Measurements from ENCODE around the gene BCOR. TPM values are rescaled to one million over a fixed set of nuclear protein-coding genes. Genes with fewer than 3 reads are reported as not detected.

BCOR gene
- total RNA-seq, 1 donor from 2014 or later, result 33.2 TPM

DNA sequence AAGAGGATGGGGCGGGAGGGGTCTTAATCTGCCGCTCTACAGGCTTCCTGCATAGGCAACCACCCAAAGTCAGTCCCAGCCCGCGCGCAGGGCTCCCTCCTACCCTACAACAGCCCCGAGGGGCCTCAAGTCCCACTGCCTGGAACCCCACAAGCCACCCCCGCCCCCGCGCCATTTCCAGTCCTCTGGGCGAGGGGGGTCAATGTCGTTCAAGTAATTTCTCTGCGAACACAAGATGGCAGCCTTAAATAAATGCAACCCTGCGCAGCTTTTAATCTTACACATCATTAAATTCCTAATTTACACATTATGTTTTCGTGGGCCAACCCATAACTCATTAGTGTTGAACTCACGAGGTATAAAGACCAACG is 92.9 kb downstream of the BCOR start:
- H3K4me3 Mint-ChIP-seq, result no peak overlapping the region

DNA sequence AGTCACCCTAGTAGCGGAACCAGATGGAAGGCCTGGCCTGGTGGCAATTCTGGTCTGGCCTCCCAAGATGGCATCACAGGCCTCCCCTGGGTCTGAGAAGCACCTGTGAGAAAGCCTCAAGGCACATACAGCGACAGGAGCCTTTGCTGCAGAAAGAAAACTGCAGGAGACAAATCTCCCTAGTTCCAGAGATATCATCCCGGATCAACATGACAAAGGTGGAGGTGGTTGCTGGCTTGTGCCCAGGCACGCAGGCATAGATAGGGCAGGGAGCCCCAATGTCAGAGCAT is 93.6 kb downstream of the BCOR start:
- H3K9me3 Mint-ChIP-seq, result peaks cover 3% of the 10 kb centered on the region
- H3K36me3 Mint-ChIP-seq (ENCODE audit: low read depth), result no peaks in the 10 kb centered on the region
- no peak for DNase-seq (ENCODE audit: low read depth, low spot score)
- TF ChIP-seq, protein P1, sequence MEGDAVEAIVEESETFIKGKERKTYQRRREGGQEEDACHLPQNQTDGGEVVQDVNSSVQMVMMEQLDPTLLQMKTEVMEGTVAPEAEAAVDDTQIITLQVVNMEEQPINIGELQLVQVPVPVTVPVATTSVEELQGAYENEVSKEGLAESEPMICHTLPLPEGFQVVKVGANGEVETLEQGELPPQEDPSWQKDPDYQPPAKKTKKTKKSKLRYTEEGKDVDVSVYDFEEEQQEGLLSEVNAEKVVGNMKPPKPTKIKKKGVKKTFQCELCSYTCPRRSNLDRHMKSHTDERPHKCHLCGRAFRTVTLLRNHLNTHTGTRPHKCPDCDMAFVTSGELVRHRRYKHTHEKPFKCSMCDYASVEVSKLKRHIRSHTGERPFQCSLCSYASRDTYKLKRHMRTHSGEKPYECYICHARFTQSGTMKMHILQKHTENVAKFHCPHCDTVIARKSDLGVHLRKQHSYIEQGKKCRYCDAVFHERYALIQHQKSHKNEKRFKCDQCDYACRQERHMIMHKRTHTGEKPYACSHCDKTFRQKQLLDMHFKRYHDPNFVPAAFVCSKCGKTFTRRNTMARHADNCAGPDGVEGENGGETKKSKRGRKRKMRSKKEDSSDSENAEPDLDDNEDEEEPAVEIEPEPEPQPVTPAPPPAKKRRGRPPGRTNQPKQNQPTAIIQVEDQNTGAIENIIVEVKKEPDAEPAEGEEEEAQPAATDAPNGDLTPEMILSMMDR (conservative IDR thresholded peaks at IDR 0.05), result no peak
- H3K27ac Mint-ChIP-seq (ENCODE audit: unreplicated experiment), result no peak overlapping the region
- H3K4me1 Mint-ChIP-seq, result peaks cover 39% of the 10 kb centered on the region
- H3K27me3 Mint-ChIP-seq (ENCODE audit: low read depth), result peaks cover 58% of the 10 kb centered on the region
- peak overlapping the region; percentile 41 for H3K4me3 Mint-ChIP-seq

More for the DNA sequence above, 92.9 kb downstream of the BCOR start:
- H3K27ac Mint-ChIP-seq (ENCODE audit: unreplicated experiment), result no peak overlapping the region
- peaks cover 3% of the 10 kb centered on the region for H3K9me3 Mint-ChIP-seq
- TF ChIP-seq, protein P1 (conservative IDR thresholded peaks at IDR 0.05), result no peak
- peaks cover 58% of the 10 kb centered on the region for H3K27me3 Mint-ChIP-seq (ENCODE audit: low read depth)
- DNase-seq (ENCODE audit: low read depth, low spot score), result no peak
- H3K4me1 Mint-ChIP-seq, result peaks cover 45% of the 10 kb centered on the region
- H3K36me3 Mint-ChIP-seq (ENCODE audit: low read depth), result no peaks in the 10 kb centered on the region

DNA sequence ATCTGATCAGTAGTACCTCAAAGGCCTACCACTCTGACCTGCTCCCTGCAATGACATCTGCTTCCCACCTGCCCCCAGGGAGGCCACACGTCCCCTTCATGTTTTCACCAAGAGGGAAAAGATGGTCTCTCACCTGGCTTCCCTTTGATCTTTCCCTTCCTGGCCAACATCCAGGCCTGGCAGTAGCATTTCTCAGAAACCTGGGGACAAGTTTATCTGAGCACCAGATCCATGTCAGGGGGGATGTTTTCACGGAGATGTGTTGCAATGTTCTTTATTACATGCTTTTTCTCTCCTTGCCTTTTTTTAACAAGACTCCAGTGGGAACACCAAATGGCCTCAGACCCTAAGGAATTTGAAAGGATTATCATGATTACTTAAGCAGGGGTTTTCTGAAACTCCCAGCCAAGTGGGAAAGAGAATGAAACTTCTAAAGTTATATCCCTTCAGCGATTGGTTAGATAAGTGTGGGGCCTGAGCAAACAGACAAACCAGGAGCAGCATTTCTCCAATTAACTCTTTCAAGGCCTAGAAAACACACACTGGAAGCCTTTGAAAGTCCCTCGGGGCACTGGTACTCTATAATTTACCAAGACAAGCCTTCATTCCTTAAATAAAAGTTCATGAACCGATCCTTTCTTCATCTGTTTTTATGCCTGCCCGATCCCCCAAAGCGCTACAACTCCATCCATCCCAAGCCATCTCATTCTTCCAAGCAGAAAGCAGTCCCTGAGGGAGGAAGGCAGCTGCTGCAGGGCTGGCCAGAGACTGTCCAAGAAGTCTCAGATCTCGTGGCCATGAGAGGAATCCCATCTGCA is 94.1 kb downstream of the BCOR start:
- Mint-ChIP-seq H3K4me3 (no peak overlapping the region), H3K9me3 (peaks cover 3% of the 10 kb centered on the region), H3K36me3 (ENCODE audit: low read depth) (no peaks in the 10 kb centered on the region), H3K27ac (ENCODE audit: unreplicated experiment) (no peak overlapping the region), H3K27me3 (ENCODE audit: low read depth) (peaks cover 54% of the 10 kb centered on the region), H3K4me1 (peaks cover 34% of the 10 kb centered on the region)
- TF ChIP-seq, protein P1 (conservative IDR thresholded peaks at IDR 0.05), result no peak
- DNase-seq (ENCODE audit: low read depth, low spot score), result no peak

DNA sequence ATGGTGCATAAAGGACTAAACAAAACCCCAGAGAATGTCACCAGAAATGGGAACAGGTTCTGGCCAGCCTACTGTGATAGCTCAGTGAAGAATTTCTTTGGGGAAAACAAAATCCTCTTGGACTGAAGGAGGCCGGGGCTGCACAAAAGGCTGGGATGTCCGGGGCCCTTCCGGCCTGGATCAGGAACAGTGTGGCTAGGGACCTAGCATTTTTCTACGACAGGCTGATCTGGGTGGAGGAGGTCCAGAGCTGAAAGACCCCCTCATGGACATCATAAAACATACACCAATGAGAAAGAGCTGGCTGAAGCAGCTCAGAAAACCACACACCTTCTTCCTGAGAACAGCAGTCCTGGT is 94.7 kb downstream of the BCOR start:
- DNase-seq (ENCODE audit: low read depth, low spot score), result no peak
- H3K27me3 Mint-ChIP-seq (ENCODE audit: low read depth), result peaks cover 51% of the 10 kb centered on the region
- TF ChIP-seq, protein P1 (conservative IDR thresholded peaks at IDR 0.05), result no peak
- no peaks in the 10 kb centered on the region for H3K36me3 Mint-ChIP-seq (ENCODE audit: low read depth)
- H3K4me3 Mint-ChIP-seq, result no peak overlapping the region
- H3K4me1 Mint-ChIP-seq, result peaks cover 28% of the 10 kb centered on the region
- H3K27ac Mint-ChIP-seq (ENCODE audit: unreplicated experiment), result no peak overlapping the region
- H3K9me3 Mint-ChIP-seq, result peaks cover 3% of the 10 kb centered on the region

All from neural crest cell (in vitro differentiated cells).